NCI-H2107 treated with DMSO at 0.1 percent for 48 hours (cell line): ENCODE measurements around the gene AKIRIN2.
A peak's percentile ranks its signal among the peaks of the same experiment; 100 is the strongest.
"Not testable (repeated sequence)": the region's sequence is repeated elsewhere in the genome, so short reads cannot be mapped to it uniquely, and the experiment has no call there.

ENCODE experiments used
- DNase-seq: peaks from one replicate; lab custom pipeline; 2025; ENCODE audit not compliant: unreplicated experiment; lab: John Stamatoyannopoulos, UW

AKIRIN2 gene

DNA sequence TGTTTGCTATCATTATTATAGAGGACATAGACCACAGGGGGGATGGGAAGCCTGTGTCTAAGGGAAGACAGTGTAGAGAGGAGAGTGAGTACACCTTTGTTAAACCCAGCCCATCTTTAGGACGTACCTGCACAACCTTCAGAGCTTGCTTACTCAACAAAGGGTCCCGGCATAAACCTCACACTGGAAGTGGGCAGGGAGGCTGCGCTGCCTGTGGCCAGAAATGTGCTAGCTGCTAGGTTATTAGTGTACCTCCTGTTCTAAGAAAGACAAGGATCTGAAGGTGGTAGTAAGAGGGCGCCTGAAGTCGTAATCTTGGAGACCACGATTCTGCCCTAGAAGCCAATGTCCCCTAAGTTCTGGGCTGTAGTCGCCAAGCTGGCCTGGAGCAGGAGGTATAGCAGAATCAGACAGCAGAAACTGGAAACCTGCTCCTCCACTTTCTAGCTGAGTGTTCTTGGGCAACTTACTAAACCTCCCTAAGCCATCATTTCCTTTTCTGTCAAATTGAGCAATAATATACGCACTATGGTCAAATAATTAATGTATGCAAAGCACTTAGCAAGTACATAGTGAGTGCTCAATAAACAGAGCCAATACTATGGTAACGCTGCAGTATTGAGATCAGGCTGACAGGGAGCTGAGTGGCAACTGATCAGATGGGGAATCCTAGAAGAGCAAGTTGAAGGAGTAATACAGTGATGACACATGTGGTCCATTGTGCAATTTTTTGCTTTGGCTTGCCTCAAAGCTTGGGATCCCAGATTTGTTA, 16.8 kb upstream of the AKIRIN2 start:
- no peak for DNase-seq

DNA sequence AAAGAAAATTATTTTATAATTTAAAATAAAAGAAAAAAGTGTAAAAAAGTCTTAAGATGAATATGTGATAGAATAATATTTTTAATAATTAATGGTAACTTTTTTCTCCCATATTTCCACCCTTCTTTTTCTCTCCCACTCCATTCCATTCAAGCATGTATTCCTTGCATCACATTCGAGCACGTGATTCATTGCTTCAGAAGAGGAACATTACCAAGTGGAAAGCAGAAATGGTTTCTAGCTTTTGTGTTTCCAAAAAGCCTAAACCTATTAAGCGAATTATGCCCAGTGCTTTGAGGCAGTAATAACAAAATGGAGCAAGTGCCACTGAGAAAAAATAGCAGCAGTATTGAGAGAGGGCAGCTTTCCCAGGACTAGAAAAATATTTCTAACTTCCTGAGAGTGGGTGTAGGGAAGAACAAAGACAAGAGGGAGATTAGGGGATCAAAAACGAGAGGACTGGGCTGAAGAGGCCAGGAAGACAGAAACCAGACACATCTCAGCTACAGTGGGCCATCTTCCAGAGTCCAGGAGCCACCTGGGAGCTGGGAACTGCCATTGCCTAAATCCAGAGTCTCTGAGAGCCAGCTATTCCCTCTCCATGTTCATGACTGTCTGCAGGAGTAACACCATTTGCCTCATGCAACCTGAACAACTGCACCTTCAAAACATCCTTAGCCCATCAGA, 15.0 kb upstream of the AKIRIN2 start:
- DNase-seq: no peak

DNA sequence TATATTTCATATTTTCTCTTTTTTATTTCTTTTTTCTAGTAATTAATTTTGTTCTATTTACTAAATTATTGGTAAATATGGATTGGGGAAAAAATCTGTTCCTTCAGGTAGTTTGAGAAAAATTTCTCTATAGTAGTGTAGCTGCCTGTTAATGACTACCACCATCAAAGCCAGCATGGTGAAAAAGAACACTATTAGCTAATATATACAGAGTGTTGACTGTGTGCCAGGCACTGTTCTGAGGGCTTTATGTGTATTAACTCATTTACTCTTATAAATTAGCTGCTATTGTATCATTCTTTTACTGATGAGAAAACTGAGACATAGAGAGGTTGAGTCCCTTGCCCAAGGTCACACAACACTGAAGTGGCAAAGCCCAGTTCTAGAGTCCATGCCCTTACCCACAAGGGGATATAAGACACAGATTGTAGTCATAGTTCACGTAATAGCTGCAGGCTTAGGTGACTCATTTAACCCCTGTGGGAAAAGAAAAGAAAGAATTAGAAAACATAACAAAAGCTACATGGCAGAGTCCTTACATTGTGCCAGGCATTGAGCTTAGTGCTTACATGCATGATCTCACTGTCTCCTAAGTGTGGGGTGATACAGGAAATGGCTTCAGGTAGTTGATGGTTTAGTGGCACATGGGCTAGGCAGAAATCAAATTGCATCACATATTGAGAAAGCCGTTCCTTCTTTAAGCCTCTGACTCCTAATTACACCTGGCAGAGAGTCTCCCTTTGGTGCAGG, 12.2 kb upstream of the AKIRIN2 start:
- DNase-seq: no peak

DNA sequence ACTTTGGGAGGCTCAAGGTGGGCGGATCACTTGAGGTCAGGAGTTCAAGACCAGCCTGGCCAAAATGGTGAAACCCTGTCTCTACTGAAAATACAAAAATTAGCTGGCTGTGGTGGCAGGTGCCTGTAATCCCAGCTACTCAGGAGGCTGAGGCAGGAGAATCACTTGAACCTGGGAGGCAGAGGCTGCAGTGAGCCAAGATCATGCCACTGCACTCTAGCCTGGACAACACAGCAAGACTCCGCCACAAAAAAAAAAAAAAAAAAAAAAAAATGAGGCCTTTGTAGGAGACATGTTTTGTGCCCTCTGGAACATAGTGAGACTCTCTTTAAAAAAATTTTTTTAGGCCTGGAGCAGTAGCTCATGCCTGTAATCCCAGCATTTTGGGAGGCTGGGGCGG, 10.7 kb upstream of the AKIRIN2 start:
- DNase-seq: not testable (repeated sequence)

DNA sequence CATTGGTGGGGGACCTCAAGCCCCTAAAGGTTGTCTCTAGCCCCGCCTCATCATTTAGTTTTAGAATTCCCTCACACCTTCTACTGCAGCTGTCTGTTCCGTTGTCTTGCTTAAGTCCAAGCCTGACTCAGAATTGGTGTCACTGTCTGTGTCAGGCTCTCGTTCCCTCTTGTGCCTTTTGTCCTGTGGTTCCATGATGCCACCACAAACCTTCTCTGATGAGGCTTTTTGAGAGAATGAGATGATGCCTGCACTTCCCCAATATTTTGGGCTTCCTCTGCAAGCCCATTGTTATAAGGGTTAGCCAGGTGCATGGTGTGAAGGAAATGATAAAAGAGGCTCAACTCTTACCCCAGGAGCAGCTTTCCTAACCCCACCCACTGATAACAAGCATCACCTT, 8.1 kb upstream of the AKIRIN2 start:
- DNase-seq: no peak

DNA sequence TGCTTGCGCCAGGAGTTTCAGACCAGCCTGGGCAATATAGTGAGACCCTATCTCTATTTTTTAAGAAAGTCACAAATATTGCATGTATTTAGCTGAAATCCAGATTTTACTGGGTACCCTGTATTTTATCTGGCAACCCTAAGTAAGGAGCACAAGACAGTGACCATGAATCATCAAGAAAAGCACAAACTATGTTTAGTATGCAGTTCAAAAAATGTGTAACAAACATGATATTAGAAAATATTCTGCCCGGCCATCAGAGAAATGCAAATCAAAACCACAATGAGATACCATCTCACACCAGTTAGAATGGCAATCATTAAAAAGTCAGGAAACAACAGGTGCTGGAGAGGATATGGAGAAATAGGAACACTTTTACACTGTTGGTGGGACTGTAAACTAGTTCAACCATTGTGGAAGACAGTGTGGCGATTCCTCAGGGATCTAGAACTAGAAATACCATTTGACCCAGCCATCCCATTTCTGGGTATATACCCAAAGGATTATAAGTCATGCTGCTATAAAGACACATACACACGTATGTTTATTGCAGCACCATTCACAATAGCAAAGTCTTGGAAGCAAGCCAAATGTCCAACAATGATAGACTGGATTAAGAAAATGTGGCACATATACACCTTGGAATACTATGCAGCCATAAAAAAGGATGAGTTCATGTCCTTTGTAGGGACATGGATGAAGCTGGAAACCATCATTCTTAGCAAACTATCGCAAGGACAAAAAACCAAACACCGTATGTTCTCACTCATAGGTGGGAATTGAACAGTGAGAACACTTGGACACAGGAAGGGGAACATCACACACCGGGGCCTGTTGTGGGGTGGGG, 6.8 kb upstream of the AKIRIN2 start:
- not testable (repeated sequence) for DNase-seq

DNA sequence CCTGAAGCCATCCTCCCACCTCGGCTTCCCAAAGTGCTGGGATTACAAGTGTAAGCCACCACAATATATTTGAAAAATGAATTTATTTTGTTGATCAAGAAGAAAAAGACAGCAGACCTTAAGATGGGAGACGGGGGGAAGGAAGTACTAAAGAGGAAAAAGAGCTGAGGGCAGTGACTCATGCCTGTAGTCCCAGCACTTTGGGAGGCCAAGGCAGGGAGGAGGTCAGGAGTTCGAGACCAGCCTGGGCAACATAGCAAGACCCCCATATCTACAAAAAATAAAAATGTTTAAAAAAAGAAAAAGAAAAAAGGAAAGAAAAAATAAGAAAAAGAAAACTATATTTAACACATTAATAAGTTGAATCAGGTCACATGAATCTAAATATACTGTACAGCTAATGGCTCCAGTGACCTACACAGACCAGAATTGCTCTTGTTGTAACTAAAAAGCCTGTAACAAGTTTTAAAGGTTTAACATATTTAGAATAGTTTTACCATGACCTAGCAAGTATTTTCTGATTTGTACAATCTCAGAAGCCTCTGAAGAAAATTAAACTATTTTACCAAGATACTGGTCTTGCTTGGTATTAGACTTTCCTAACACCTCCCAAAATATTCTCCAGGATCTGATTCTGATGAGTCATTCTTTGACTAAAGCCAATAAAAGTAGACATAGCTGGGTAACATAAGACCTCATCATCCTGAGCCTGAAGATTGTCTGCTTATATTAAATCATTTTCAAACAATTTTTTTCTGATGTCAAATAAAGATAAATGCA, 4.3 kb upstream of the AKIRIN2 start:
- DNase-seq: no peak

DNA sequence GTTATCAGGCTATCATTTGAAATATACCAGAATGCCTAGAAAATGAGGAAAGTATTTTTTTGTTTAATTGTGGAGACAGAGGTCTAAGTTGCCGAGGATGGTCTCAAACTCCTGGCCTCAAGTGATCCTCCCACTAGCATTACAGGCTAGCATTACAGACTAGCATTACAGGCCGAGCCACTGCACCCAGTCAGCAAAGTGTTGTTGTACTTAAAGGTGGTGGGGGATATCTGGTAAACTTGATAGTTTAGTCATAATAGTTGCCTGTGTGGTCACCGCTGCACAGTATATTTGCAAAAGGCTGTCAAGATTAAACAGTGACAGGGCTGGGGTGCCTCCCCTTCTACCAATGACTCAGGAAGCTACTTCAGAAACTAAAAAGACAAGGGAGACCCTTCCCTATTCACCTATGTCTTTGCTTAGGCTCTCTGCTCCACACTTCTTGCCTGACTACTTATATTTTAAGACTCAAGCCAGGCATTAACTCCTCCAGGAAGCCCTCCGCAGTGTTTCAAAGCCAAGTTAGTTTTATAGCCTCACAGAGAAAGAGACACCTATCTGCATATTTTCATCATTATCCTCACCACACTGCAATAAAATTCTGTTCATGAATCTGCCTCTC, 3.1 kb upstream of the AKIRIN2 start:
- DNase-seq: no peak

DNA sequence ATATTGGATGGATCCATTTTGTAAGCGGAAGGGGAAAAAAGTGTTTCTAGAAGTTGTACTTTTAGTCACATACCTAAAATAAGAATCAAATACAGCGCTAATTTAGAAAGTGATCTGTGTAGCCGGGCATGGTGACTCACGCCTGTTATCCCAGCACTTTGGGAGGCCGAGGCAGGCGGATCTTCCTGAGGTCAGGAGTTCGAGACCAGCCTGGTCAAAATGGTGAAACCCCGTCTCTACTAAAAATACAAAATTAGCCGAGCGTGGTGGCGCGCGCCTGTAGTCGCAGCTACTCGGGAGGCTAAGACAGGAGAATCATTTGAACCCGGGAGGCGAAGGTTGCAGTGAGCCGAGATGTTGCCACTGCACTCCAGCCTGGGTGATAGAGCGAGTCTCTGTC, 1.0 kb upstream of the AKIRIN2 start:
- DNase-seq: not testable (repeated sequence)

DNA sequence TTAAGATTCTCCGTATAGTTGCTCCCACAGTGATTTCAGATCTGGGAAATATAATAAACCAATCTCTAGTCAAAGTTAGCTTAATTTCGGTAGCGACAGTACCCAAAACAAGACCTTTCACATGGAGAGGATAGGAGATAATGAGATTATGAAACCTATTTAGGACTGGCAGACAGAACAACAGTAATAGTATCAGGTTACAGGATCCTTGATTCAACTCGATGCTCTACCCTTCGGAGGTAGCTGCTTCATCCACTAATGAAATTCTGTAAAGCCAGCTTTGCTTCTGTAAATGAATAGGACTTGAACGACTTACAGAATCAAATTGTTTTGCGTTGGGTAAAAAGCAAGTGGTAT, 534 bp upstream of the AKIRIN2 start:
- peak; percentile 87 for DNase-seq

DNA sequence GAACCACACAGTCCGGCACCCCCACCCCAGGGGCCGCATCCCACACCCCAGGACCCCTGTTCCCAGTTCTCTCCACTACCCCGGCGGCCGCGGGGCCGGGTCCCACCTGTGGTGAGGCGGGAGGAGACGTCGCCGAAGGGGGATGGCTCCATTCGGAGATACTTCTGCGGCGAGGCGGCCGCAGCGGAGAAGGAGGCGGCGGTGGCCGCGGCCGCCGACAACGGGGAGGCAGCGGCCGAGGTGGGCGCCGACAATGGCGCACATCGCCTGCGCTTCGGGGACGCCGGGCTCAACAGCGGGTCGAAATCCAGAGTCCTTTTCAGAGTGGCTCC, 723 bp downstream of the AKIRIN2 start:
- DNase-seq: no peak

DNA sequence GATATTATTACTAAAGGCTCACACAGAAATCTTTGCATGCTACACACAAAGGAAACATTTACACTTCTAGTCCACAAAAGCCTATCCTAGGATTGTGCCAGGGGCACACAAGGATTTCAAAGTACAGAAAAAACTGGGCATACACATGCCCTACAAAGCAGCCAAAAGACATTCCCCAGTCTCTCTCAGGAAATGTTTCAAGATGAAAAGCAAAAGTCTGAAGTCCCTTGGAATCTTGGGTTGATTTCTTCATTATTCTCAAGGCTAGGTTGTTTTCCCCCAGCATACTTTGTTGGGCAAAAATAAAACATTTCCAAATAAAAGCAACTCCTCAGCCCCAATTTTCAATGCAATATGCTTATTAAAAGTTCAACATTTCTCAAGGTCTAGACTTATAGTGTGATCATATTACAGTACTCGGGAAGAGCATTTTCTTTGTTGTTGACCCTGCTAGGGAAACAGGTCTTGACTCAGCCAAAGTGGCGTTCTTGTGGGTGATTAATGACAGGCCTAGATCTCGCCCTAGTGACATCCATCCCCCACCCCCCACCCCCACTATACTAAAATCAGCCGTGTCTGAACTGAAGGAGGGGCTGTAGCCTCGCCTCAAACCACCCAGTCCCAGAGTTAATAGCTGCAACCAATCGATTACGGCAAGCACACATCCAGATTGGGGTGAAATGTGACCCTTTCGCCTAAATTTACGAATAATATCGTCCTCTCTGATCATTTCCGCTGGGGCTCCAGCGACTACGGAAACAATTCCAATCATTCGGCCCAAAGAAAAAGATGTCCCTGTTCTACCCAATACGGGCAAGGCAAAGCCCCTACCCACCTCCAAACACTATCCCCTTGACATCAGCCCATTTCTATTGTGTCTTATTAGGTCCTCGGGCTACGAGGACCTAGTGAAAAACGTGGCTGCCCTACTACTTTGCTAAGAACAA, 1.4 kb downstream of the AKIRIN2 start:
- DNase-seq: peak; percentile 50

DNA sequence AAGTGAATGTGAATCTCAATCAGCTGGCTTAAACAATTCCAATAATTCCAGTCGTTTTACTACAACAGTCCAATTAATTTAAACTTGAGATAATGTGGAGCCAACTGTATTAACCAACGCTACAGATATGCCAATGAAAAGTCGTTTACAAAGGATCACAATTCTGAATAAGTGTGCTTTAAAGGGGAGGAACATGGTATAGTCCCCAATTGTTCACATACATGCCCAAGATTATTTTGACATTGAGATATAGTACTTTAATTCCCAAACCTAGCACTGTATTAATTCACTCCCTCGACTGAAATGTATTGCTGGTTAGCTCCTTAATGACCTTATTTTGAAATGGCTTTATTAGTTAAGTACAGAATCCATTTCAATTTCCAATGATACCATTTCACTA, 2.5 kb downstream of the AKIRIN2 start:
- no peak for DNase-seq

DNA sequence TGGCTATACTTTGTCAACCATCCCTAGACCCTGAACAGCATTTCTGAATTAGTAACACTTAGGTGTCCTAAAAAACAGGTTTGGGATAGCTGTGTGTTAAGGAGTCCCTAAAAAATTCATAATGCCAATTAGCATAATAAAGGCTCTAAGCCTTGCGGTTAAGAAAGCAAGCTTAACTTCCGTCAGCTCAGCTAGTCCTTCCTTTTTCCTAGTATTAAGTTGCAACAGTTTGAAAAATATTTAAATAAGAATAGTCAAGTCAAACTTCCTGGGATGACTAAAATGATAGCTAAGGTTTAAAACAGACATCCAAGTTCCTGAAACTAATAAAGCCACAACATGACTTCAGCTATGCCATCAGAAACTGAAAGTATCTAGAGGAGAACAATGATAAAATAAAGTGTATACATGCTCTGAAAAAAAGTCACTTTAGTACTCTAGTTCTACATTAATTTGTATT, 3.5 kb downstream of the AKIRIN2 start:
- DNase-seq: no peak

DNA sequence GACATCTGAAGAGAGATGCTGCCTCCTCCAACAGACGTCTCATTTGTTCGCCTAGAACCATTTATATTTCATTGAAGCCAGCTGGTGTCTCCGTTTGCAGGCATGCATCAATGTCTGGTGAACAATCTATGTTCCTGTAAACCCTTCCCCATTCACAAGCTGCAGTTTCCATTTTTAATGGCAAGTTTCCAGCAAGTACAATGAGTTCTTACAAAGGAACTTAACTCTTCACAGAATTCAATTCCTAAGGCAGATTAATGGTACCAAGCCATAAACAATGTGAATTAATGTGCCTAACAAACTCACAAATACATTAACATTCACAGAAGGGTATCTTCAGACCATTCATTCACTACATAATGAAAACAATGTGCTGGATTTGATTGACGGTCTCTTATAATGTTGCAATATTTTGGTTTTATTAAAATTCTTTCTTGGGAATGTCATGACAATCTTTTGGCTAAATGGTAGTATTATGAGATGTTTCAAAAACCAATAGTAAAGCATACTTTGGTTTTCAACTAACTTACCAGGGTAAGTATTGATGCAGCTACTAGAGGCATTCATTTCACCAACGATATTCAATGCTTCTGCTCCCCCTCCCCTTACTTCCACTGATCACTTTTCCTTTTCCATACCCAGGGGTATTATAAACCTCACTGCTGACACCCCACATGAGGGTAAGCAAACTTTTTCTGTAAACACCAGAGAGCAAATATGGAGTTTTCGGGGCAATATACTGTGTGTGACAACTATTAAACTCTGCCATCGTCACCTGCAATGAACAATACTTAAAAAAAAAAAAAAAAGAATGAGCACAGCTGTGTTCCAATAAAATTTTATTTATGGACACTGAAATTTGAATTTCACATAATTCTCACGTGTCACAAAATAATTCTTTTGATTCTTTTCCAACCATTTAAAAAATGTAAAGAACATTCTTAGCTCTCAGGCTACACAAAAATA, 4.2 kb downstream of the AKIRIN2 start:
- peak; percentile 52 for DNase-seq

DNA sequence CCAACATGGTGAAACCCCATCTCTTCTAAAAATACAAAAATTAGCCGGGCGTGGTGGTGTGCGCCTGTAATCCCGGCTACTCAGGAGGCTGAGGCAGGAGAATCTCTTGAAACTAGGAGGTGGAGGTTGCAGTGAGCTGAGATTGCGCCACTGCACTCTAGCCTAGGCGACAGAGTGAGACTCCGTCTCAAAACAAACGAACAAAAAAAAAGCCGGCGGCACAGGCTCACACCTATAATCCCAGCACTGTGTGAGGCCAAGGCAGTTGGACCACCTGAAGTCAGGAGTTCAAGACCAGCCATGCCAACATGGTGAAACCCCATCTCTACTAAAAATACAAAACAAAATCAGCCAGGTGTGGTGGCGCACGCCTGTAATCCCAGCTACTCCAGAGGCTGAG, 5.2 kb downstream of the AKIRIN2 start:
- not testable (repeated sequence) for DNase-seq

DNA sequence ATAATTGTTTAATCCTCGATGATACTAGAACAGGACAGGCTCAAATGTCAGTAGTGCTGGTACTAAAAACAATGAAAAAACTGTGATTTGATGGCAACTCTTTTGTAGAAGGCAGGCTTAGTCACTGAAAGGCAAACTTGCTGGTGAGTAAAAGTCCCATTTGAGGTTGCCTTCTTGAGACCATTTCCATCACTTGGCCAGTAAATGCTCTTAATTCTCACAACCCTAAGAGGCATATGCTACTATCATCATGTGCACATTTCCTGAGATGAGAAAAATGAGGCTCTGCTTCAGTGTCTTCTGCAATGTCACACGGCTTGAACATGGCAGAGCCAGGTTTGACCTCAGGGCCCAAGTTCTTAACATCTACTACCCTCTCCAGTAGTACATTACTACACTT, 9.9 kb downstream of the AKIRIN2 start:
- no peak for DNase-seq

DNA sequence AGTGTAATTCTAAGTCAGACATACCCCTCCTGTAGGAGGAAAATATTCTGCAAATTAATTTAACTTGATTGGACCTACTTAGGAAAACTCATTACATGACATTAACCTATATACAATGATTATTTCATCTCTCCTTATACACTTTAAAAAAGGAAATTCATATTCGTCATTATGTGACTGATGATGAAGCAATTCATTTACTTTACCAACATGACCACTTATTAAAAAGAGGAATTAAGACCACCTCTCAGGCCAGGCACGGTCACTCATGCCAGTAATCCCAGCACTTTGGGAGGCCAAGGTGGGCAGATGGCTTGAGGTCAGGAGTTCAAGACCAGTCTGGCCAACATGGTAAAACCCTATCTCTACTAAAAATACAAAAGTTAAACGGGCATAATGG, 11.6 kb downstream of the AKIRIN2 start:
- no peak for DNase-seq
